Activated CD8-positive, alpha-beta memory T cell treated with anti-CD3 and anti-CD28 coated beads for 1 hour (primary cell): ENCODE results near the gene ASB3.
"Not testable (repeated sequence)": the region's sequence is repeated elsewhere in the genome, so short reads cannot be mapped to it uniquely, and the experiment has no call there.

Experiments
- DNase-seq, 2 donors: peaks; one replicate each; pipeline ENCODE4 v3.0.0-alpha.2; 2020; ENCODE audit warnings: low read depth in 1 of 2; ENCODE audit errors: extremely low read depth in 1 of 2

Gene ASB3

DNA sequence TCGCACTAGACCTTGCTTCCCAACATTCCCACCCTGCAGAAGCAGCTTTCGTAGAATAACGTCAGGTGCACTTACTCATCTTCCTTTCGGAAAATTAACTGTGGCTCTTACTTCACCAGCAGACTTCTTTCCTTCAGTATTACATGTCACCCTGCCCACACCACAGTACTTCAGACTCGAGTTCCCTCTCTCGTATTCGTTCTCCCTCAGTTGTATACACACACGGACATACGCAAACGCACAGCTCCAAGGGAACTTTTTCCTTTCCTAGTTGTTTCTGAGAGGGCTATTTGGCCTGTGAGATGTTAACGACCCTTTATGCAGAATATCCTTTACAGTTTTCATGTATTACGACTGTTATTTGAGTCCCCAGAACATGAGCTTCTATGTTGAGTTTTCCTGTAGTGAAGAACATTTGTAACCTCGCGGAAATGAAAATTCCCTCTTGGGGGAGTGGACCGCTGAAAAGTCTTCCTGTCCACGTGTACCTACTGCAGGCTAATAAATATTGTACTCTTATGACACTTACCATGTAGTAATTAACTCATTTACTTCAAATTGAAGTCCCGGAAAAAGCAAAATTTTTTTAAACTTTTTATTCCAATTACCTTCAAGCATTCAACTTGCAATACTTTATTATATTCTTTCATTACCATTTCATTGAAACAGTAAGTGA is 999 bp upstream of the ASB3 start:
- DNase-seq: no peak

DNA sequence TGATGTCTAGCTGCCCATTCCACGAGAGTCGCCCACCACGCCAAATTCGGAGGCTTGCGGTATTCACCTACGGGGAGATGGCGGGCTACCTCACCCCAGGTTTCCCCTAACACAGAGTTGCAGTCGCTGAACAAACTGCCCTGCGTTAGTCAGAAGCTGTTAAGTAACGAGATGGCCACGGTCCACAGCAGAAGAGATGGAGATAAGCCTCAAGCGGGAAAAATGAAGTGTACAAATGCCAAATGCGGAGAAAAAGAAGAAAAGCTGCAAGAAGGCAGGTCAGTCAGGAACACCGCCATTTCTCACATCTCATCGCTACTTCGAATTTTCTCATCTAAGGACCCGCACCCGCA is 425 bp downstream of the ASB3 start:
- no peak for DNase-seq

GRCh38 chr2:53785366-53785765 is 1.4 kb downstream of the ASB3 start:
- DNase-seq: no peak

DNA sequence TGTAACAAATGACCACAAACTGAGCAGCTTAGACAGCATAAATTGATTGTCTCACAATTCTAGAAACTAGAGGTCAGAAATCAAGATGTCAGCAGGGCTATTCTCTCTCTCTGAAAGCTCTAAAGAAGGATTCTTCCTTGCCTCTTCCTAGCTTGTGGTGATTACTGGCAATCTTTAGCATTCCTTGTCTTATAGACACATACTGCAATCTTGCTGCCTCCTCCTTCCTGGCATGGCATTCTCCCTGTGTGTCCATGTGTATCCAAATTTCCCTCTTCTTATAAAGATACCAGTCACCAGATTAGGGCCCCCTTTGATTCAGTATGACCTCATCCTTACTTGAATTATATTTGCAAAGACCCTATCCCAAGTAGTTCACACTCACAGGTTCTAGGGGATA is 2.3 kb downstream of the ASB3 start:
- no peak for DNase-seq

DNA sequence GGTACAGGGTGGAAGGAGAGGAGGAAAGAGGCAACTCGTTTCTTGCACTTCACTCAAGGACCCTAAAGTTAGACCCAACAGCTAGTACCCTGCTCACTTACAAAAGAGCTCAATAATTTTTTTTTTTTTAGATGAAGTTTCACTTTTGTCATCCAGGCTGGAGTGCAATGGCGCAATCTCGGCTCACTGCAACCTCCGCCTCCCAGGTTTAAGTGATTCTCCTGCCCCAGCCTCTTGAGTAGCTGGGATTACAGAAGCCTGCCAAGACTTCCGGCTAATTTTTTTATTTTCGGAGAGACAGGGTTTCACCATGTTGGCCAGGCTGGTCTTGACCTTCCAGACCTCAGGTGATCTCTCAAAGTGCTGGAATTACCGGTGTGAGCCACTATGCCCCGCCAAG is 4.1 kb downstream of the ASB3 start:
- DNase-seq: no peak

GRCh38 chr2:53780056-53780455 is 6.7 kb downstream of the ASB3 start:
- no peak for DNase-seq

DNA sequence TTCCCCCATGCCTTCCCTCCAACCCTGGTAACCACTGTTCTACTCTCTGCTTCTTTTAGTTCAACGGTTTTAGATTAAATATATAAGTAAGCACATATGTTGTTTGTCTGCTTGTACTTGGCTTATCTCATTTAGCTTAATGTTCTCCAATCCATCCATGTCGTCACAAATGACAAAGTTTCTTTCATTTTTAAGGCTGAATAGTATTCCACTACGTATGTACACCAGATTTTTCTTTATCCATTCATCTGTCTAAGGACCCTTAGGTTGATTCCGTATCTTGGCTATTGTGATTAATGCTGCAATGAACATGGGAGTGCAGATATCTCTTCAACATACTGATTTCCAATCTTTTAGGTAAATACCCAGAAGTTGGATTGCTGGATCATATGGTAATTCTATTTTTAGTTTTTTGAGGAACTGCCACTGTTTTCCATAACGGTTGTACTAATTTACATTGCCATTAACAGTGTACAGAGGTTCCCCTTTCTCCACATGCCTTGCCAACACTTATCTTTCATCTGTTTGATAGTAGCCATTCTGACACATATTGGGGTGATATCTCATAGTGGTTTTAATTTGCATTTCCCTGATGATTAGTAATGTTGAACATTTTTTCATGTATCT is 8.1 kb downstream of the ASB3 start:
- DNase-seq: no peak

GRCh38 chr2:53777134-53777533 is 9.6 kb downstream of the ASB3 start:
- DNase-seq: no peak

GRCh38 chr2:53770264-53770663 is 16.5 kb downstream of the ASB3 start:
- DNase-seq: no peak

DNA sequence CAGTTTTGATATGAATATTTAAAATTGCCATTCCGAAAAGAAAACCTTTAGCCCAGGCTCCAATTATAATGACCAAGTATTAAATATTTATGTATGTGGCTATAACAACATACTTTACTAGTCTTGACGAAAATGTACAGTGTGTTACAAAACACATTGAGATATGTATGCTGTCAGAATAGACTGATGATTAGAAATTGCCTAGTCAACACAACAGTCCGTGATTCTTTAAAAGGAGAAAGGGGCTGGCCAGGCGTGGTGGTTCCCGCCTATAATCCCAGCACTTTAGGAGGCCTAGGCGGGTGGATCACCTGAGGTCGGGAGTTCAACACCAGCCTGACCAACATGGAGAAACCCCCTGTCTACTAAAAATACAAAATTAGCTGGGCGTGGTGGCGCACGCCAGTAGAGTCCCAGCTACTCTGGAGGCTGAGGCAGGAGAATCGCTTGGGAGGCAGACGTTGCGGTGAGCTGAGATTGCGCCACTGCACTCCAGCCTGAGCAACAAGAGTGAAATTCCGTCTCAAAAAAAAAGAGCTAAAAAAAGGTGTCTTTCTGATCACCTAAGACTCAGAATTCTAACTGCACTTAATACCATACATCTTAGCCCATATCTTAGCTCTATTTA is 17.3 kb downstream of the ASB3 start:
- no peak for DNase-seq

DNA sequence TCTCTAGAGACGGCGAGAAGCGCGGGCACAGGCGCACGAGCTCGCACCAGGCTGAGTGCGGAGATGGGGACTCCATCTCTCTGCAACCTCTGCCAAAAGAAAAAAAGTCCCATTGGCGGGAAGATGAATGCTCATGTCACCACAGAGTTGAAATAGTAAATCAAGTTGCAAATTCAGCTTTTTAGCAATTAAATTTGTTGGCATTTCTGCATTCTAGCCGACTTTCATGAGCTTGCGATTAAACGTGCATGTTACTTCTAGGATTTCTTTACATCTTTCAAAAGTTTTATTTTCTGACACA is 18.6 kb downstream of the ASB3 start:
- DNase-seq: no peak

DNA sequence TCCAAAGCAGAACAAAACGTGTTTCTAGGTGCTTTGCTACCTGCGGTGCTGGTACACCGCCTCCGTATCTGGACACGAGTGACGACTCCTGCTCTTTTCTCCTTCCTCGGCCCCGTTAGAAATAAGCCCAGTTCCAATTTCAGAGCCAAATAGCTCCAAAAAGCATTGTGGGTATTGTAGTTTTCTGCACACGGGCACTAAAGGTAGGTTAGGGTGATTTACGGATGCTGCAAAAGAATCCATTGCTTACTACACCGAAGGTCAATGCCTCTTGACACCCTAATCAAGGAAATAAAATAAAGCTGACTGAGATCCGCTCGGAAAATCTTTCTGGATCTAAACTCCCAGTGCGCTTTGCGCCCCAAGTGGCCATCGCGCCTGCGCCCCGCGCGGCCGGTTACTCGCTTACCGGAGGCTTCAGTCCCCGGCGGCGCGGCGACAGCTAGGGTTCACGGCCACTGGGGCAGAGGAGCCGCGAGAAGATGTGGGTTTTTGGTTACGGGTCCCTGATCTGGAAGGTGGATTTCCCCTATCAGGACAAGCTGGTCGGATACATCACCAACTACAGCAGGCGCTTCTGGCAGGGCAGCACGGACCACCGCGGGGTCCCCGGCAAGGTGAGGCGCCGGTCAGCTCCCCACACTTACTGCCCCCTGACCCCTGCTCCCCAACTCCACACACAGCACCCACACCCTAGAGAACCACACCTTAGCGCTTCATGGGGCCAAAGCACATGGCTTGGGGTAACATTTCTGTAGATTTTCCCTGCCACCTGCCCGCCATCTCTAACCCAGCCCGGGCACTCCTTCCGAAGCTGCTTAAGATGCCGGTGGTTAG is 19.1 kb downstream of the ASB3 start, which contains the start of gene CHAC2:
Gene CHAC2 (plus strand): TSS at position 400 of the 837 bp plus-strand sequence. CDS start 83 bp downstream, at position 483.
- DNase-seq: peak; percentile 49 to 74

- DNase-seq: no peak
Measured at GRCh38 chr2:53765767-53766166, 21.0 kb downstream of the ASB3 start.

- DNase-seq: not testable (repeated sequence)
Measured at GRCh38 chr2:53757206-53757605, 29.5 kb downstream of the ASB3 start.

GRCh38 chr2:53756644-53757043 is 30.1 kb downstream of the ASB3 start:
- no peak for DNase-seq

- DNase-seq: no peak
Measured at GRCh38 chr2:53755121-53755520, 31.6 kb downstream of the ASB3 start.

GRCh38 chr2:53753041-53753440 is 33.7 kb downstream of the ASB3 start:
- no peak for DNase-seq

- DNase-seq: no peak
Measured at GRCh38 chr2:53752385-53752784, 34.4 kb downstream of the ASB3 start.

DNA sequence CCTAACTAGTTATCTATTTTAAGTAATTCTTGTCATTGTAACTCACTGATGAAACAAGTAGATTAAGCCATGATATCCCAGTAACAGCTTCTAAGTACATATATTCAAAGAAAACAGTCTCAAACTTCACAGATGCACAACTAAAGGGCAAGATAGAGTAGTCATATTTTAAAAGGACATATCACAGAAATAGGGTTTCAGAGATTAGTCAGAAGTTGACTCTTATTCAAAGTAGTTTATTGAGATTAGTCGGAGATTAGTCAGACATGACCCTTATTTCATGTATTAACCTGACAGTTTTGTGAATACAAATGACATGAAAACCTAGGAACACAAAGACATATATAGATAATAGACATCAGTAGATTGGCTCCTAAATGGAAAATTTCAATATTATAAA is 35.0 kb downstream of the ASB3 start:
- DNase-seq: no peak

DNA sequence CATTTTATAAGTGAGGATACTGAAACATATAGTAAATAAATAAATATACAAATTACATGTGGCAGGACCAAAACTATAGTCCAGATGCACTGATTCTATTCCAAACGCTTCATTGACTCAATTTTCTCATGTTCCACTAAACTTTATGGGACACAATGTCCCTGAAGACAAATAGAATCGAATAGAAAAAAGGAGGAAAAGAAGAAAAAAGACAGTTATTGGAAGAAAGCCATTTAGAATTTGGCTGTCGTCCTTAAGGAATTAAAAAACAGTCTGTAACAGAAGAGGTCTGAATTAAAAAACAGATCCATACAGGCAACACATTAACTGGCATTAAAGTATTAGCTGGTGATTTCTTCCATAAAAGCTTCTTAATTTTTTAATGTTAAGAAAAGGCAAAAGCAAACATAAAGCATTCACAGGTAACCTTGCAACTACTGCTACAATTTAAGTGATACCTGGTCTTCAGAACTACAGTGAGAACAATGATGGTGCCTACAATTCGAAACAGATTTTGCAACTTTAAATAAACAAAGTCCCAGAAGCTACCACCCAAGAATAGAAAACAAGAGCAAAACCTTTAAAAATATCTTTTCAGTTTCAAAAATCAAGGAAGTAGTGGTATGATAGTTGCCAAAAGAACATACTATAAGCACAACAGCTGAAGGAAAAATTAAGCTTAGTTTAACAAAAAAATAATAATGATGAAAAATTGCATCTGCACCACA is 36.5 kb downstream of the ASB3 start:
- DNase-seq: no peak
